Immature natural killer cell (primary cell): Measurements from ENCODE around the gene CATSPERZ. TPM values are rescaled to one million over a fixed set of nuclear protein-coding genes. Genes with fewer than 3 reads are reported as not detected.

Experiments used
- DNase-seq, 3 donors: peaks; one replicate each; pipeline ENCODE4 v3.0.0; 2022; ENCODE audit warnings: mixed read lengths in 1 of 3
- H3K27ac Mint-ChIP-seq, 6 donors: one replicate each; pipeline ENCODE4 v1.8.0; 2020; ENCODE audit warnings: mixed read lengths in 6 of 6, mild to moderate bottlenecking in 5 of 6, inconsistent platforms in 4 of 6, moderate library complexity in 3 of 6
- H3K27me3 Mint-ChIP-seq, 3 donors: one replicate each; pipeline ENCODE4 v1.8.0; 2020 to 2021; ENCODE audit warnings: low read depth in 3 of 3, mild to moderate bottlenecking in 3 of 3, mixed read lengths in 3 of 3, moderate library complexity in 3 of 3, inconsistent platforms in 1 of 3
- H3K36me3 Mint-ChIP-seq, 3 donors: one replicate each; pipeline ENCODE4 v1.8.0; 2020; ENCODE audit warnings: mixed read lengths in 3 of 3, inconsistent platforms in 2 of 3, mild to moderate bottlenecking in 2 of 3
- H3K4me1 Mint-ChIP-seq, 2 donors: one replicate each; pipeline ENCODE4 v1.8.0; 2020; ENCODE audit warnings: inconsistent platforms in 2 of 2, mild to moderate bottlenecking in 2 of 2, mixed read lengths in 2 of 2, moderate library complexity in 1 of 2
- H3K4me3 Mint-ChIP-seq, 5 donors: one replicate each; pipeline ENCODE4 v1.8.0; 2020; ENCODE audit warnings: mild to moderate bottlenecking in 5 of 5, mixed read lengths in 5 of 5, inconsistent platforms in 3 of 5, moderate library complexity in 3 of 5
- H3K9me3 Mint-ChIP-seq, 6 donors: one replicate each; pipeline ENCODE4 v1.8.0; 2020; ENCODE audit warnings: mild to moderate bottlenecking in 6 of 6, mixed read lengths in 6 of 6, inconsistent platforms in 4 of 6, moderate library complexity in 3 of 6
- polyA plus RNA-seq, 3 donors: library from polyadenylated mRNA; unstranded; fragments of 300-500 nt; fragmentation: Illumina TruSeq; gene quantifications; one replicate each; pipeline ENCODE4 v1.2.3, GENCODE V29; 2021

The CATSPERZ gene
- polyA plus RNA-seq, 3 donors from 2014 or later: not detected

DNA sequence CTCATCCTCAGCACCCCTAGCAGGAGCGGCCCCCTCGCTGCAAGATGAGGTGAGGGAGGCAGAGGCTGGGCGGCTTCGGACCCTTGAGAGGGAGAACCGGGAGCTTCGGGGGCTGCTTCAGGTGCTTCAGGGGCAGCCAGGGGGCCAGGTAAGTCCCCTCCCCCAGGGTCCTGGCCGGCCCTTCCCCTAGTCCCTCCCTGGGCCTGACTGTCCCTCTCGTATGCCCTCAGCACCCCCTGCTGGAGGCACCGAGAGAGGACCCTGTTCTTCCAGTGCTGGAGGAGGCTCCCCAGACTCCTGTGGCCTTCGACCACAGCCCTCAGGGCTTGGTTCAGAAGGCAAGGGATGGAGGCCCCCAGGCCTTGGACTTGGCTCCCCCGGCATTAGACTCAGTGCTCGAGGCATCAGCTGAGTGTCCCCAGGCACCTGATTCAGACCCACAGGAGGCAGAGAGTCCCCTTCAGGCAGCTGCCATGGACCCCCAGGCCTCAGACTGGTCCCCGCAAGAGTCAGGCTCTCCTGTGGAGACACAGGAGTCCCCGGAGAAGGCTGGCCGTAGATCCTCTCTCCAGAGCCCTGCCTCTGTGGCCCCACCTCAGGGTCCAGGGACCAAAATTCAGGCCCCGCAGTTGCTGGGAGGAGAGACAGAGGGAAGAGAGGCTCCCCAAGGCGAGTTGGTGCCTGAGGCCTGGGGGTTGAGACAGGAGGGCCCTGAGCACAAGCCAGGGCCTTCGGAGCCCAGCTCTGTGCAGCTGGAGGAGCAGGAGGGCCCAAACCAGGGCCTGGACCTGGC is 43.8 kb downstream of the CATSPERZ start:
- Mint-ChIP-seq H3K4me1 (peaks cover 35 to 42% of the 10 kb centered on the region in 2 donors), H3K9me3 (no peaks in the 10 kb centered on the region), H3K36me3 (peaks cover 0 to 15% (median 6%) of the 10 kb centered on the region in 3 donors), H3K27ac (no peak overlapping the region), H3K4me3 (no peak overlapping the region), H3K27me3 (peaks cover 0 to 8% (median 8%) of the 10 kb centered on the region in 3 donors)
- DNase-seq: no peak

- H3K9me3 Mint-ChIP-seq: no peaks in the 10 kb centered on the region
- H3K27ac Mint-ChIP-seq: no peak overlapping the region
- H3K27me3 Mint-ChIP-seq: peaks cover 0 to 8% (median 8%) of the 10 kb centered on the region in 3 donors
- H3K4me1 Mint-ChIP-seq: peaks cover 26 to 34% of the 10 kb centered on the region in 2 donors
- no peak for DNase-seq
- peaks cover 0 to 14% (median 3%) of the 10 kb centered on the region in 3 donors for H3K36me3 Mint-ChIP-seq
- peak overlapping the region in 1 of 5 donors; percentile 12 for H3K4me3 Mint-ChIP-seq
These were observed 44.6 kb downstream of the CATSPERZ start for GRCh38 chr11:64344787-64345186.

DNA sequence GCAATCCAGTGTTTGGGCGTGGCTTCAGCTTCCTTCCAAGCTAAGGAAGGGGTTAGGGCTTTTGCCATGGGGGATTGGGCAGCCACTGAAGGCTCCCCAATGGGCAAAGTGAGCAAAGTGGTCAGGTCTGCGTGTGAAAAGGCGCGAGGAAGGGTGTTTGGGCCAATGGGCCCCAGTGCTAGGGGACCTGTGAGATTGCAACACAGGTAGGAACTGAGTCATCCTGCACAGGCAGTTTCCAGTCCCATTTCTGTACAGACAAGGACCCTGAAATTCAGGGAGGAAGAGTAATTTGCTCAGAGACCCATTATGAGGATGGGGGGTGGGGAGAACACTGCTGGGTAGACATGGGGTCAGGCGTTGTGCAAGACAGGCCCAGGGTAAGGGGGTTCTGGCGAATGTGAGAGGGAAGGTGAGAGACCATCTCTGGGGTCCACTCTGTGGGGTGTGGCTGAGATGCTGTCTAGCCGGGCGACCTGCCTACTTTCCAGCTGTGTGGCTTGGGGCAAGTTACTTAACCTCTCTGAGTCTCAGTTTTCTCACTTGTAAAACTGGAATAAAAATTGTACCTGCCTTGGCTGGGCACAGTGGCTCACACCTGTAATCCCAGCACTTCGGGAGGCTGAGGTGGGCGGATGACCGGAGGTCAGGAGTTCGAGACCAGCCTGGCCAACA is 47.2 kb downstream of the CATSPERZ start:
- Mint-ChIP-seq H3K4me1 (peaks cover 10 to 14% of the 10 kb centered on the region in 2 donors), H3K27ac (peak overlapping the region in 1 of 6 donors; percentile 48), H3K36me3 (peaks cover 0 to 16% (median 3%) of the 10 kb centered on the region in 3 donors), H3K4me3 (no peak overlapping the region), H3K27me3 (peaks cover 0 to 5% (median 3%) of the 10 kb centered on the region in 3 donors), H3K9me3 (no peaks in the 10 kb centered on the region)
- DNase-seq: no peak

DNA sequence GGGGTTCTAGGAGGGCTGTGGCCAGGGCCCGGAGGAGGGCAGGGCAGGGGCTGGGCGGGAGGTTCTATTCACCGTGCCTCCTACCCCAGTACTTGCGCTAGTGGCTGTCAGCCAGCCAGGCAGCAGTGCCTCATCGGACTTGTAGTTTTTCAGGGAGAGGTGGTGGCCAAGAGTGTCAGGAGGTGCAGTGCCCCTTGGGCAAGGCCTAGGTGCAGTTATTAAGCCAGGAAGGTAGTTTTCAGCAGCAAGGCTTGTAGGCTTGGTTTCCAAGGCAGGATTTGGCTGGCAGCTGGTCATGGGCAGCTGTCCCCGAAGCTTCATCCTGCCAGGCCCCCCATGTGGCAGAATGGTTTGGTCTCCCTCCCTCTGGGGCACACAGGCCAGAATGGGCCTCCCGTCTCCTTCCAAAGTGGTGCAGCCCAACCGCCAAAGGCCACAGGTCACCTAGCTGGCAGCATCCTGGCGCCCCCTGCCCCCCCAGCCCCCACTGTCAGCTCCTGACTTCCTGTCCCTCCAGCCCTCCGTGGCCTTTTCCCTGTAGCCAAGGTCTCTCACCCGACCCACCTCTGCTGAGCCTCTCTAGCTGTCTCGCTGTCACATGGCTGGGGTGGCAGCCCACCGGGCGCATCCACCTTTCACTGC is 48.3 kb downstream of the CATSPERZ start:
- no peaks in the 10 kb centered on the region for H3K9me3 Mint-ChIP-seq
- peaks cover 0 to 16% (median 3%) of the 10 kb centered on the region in 3 donors for H3K36me3 Mint-ChIP-seq
- H3K27ac Mint-ChIP-seq: no peak overlapping the region
- peaks cover 10 to 11% of the 10 kb centered on the region in 2 donors for H3K4me1 Mint-ChIP-seq
- peaks cover 0 to 5% (median 3%) of the 10 kb centered on the region in 3 donors for H3K27me3 Mint-ChIP-seq
- DNase-seq: no peak
- no peak overlapping the region for H3K4me3 Mint-ChIP-seq

- H3K27ac Mint-ChIP-seq: no peak overlapping the region
- no peaks in the 10 kb centered on the region for H3K9me3 Mint-ChIP-seq
- H3K4me3 Mint-ChIP-seq: no peak overlapping the region
- H3K27me3 Mint-ChIP-seq: peaks cover 0 to 5% (median 3%) of the 10 kb centered on the region in 3 donors
- DNase-seq: no peak
- H3K4me1 Mint-ChIP-seq: peaks cover 10 to 11% of the 10 kb centered on the region in 2 donors
- peaks cover 0 to 16% (median 3%) of the 10 kb centered on the region in 3 donors for H3K36me3 Mint-ChIP-seq
These were observed 48.8 kb downstream of the CATSPERZ start for GRCh38 chr11:64349025-64349387.

DNA sequence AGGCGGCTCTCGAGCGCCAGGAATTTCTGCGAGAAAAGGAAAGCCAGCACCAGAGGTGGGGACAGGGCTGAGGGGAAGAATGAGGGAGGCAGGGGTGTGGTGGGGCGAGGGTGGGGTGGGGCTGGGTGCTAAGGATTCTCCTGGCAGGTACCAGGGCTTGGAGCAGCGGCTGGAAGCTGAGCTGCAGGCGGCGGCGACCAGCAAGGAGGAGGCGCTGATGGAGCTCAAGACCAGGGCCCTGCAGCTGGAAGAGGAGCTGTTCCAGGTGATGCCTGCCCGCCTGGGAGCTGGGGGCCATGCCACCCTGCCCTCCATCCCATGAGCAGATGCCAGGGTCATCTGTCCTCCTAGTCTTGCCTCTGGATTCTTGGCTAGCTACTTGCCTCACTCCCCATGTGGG is 49.2 kb downstream of the CATSPERZ start:
- peaks cover 0 to 16% (median 3%) of the 10 kb centered on the region in 3 donors for H3K36me3 Mint-ChIP-seq

DNA sequence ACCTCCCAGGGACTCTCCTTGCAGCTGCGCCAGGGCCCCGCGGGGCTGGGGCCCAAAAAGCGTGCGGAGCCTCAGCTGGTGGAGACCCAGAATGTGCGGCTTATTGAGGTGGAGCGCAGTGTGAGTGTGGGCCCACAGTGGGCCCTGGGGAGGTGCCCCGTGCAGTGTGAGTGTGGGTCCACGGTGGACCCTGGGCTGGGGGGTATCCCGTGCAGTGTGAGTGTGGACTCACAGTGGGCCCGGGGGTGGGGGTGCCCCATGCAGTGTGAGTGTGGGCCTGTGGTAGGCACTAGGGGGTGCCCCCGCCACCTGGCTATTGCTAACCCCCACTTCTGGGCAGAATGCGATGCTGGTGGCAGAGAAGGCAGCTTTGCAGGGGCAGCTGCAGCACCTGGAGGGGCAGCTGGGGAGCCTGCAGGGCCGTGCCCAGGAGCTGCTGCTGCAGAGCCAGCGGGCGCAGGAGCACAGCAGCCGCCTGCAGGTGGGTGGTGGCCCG is 51.0 kb downstream of the CATSPERZ start:
- H3K36me3 Mint-ChIP-seq: peaks cover 0 to 8% (median 0%) of the 10 kb centered on the region in 3 donors
- H3K4me3 Mint-ChIP-seq: no peak overlapping the region
- DNase-seq: no peak
- H3K27me3 Mint-ChIP-seq: peaks cover 0 to 5% (median 0%) of the 10 kb centered on the region in 3 donors
- H3K4me1 Mint-ChIP-seq: peaks cover 0 to 4% of the 10 kb centered on the region in 2 donors
- no peak overlapping the region for H3K27ac Mint-ChIP-seq
- H3K9me3 Mint-ChIP-seq: no peaks in the 10 kb centered on the region

More for the DNA sequence above, 49.2 kb downstream of the CATSPERZ start:
- Mint-ChIP-seq H3K27ac (peak overlapping the region in 1 of 6 donors; percentile 69), H3K4me3 (no peak overlapping the region), H3K9me3 (no peaks in the 10 kb centered on the region), H3K27me3 (peaks cover 0 to 5% (median 3%) of the 10 kb centered on the region in 3 donors), H3K4me1 (peaks cover 10 to 11% of the 10 kb centered on the region in 2 donors)
- DNase-seq: no peak

GRCh38 chr11:64352099-64352994 is 52.2 kb downstream of the CATSPERZ start:
- peaks cover 0 to 5% (median 0%) of the 10 kb centered on the region in 3 donors for H3K27me3 Mint-ChIP-seq
- H3K4me3 Mint-ChIP-seq: no peak overlapping the region
- peaks cover 0 to 5% of the 10 kb centered on the region in 2 donors for H3K4me1 Mint-ChIP-seq
- no peaks in the 10 kb centered on the region for H3K9me3 Mint-ChIP-seq
- no peak for DNase-seq
- no peak overlapping the region for H3K27ac Mint-ChIP-seq
- peaks cover 0 to 9% (median 0%) of the 10 kb centered on the region in 3 donors for H3K36me3 Mint-ChIP-seq

DNA sequence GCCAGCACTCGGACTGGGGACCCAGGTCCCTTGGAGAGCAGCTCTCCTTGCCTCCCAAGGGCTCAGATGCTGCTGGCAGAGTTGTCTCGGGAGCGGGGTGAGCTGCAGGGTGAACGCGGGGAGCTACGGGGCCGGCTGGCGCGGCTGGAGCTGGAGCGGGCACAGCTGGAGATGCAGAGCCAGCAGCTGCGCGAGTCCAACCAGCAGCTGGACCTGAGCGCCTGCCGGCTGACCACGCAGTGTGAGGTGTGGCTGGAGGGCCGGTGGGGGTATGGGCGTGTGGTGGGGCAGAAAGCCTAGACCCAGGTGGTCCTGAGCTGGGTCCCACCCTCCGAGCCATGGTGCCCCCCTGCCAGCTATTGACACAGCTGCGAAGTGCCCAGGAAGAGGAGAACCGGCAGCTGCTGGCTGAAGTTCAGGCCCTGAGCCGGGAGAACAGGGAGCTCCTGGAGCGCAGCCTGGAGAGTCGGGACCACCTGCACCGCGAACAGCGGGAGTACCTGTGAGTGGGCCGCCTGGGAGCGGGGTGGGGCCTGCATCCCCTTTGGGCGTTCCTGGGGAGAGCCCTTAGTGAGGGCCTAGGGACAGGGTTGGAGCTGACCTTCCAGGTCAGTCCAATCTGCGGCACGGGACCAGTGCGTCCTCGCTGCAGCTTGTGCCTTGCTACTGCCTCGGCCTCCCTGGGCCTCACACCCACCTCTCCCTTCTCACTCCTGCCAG is 53.0 kb downstream of the CATSPERZ start:
- no peak for DNase-seq
- peaks cover 0 to 9% of the 10 kb centered on the region in 2 donors for H3K4me1 Mint-ChIP-seq
- peaks cover 0 to 3% (median 0%) of the 10 kb centered on the region in 3 donors for H3K27me3 Mint-ChIP-seq
- no peak overlapping the region for H3K27ac Mint-ChIP-seq
- peaks cover 0 to 8% (median 0%) of the 10 kb centered on the region in 3 donors for H3K36me3 Mint-ChIP-seq
- no peak overlapping the region for H3K4me3 Mint-ChIP-seq
- no peaks in the 10 kb centered on the region for H3K9me3 Mint-ChIP-seq

- H3K4me1 Mint-ChIP-seq: peaks cover 0 to 11% of the 10 kb centered on the region in 2 donors
- no peak overlapping the region for H3K27ac Mint-ChIP-seq
- H3K9me3 Mint-ChIP-seq: no peaks in the 10 kb centered on the region
- no peak for DNase-seq
- H3K36me3 Mint-ChIP-seq: peaks cover 0 to 8% (median 0%) of the 10 kb centered on the region in 3 donors
- H3K27me3 Mint-ChIP-seq: peaks cover 0 to 1% (median 0%) of the 10 kb centered on the region in 3 donors
- no peak overlapping the region for H3K4me3 Mint-ChIP-seq
These were observed 53.8 kb downstream of the CATSPERZ start for GRCh38 chr11:64353715-64354506.
